GM12891 (cell line): Measurements from ENCODE around the gene CIRBP.

Experiments used
- PAX5 ChIP-seq: IDR thresholded peaks from 2 replicates; pipeline ENCODE4 v1.6.1; 2011; ENCODE audit warnings: low read length, moderate library complexity, mild to moderate bottlenecking; ENCODE audit not compliant: insufficient read depth, severe bottlenecking
- POLR2A ChIP-seq: IDR thresholded peaks from 2 replicates; pipeline ENCODE4 v1.6.1; 2011; ENCODE audit warnings: low read depth, low read length, control low read depth
- POLR2AphosphoS5 ChIP-seq: IDR thresholded peaks from 2 replicates; pipeline ENCODE4 v1.6.1; 2011; ENCODE audit warnings: low read depth, low read length, control low read depth
- TAF1 ChIP-seq: IDR thresholded peaks from 2 replicates; pipeline ENCODE4 v1.6.1; 2011; ENCODE audit warnings: low read depth, low read length, control low read depth

GRCh38 chr19:1313695-1314613 lies 44.8 kb downstream of the CIRBP start:
- TF ChIP-seq POLR2AphosphoS5 (no peak), POLR2A (no peak), PAX5 (no peak), TAF1 (no peak)
